ENCODE results near the gene DDB1. TPM values are rescaled to one million over a fixed set of nuclear protein-coding genes. Genes with fewer than 3 reads are reported as not detected.

DDB1 gene
- total RNA-seq = 252 and 335 TPM in 2 replicates

GRCh38 chr11:61332797-61333549, at the start of gene DDB1, which contains the start of gene TKFC:
DDB1 (minus strand) TSS chr11:61333105; CDS start chr11:61332968, 137 bp downstream.
TKFC (plus strand) TSS chr11:61333228; CDS start chr11:61334729, 1,501 bp downstream.
- peak within 1 kb of the TSS; percentile 89 for H3K4me3 ChIP-seq (ENCODE audit: low read depth, low read length)
- TF ChIP-seq CTCF (IDR thresholded peaks at IDR 0.05; ENCODE audit: insufficient read depth, low read depth, low read length) = no peak
- DNase-seq (ENCODE audit: low read depth) = peak; percentile 94

- no peak for DNase-seq (ENCODE audit: low read depth)
- TF ChIP-seq CTCF (IDR thresholded peaks at IDR 0.05; ENCODE audit: insufficient read depth, low read depth, low read length) = no peak
- no peak overlapping the region for H3K4me3 ChIP-seq (ENCODE audit: low read depth, low read length)
Measured at GRCh38 chr11:61380884-61381283, 48.0 kb upstream of the DDB1 start.

DNA sequence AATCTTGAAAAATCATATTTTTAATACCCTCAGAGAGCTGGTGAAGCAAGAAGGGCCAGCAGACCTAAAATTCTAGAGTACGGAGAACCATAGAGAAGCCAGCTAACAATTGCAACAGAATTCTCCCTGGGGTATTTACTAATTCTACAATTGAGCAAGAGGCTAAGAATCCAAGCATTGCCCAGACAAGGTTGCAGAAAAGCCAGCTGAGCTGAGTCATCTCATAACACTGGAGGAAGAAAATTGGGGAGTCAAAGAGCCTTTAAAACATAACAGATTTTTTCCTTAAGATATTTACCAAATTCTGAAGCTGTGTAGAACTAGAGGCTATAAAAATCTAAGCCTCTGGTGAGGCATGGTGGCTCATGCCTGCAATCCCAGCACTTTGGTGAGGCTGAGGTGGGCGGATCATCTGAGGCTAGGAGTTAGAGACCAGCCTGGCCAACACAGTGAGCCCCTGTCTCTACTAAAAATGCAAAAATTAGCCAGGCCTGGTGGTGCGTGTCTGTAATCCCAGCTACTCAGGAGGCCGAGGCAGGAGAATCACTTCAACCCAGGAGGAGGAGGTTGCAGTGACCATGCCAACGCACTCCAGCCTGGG, 45.9 kb upstream of the DDB1 start:
- peak; percentile 98 for DNase-seq (ENCODE audit: low read depth)
- TF ChIP-seq CTCF (IDR thresholded peaks at IDR 0.05; ENCODE audit: insufficient read depth, low read depth, low read length) = no peak
- no peak overlapping the region for H3K4me3 ChIP-seq (ENCODE audit: low read depth, low read length)

GRCh38 chr11:61377461-61378160, 44.7 kb upstream of the DDB1 start:
- peak; percentile 37 for DNase-seq (ENCODE audit: low read depth)
- H3K4me3 ChIP-seq (ENCODE audit: low read depth, low read length) = no peak overlapping the region
- no peak for TF ChIP-seq CTCF (IDR thresholded peaks at IDR 0.05; ENCODE audit: insufficient read depth, low read depth, low read length)

GRCh38 chr11:61375761-61376108, 42.8 kb upstream of the DDB1 start:
- no peak for TF ChIP-seq CTCF (IDR thresholded peaks at IDR 0.05; ENCODE audit: insufficient read depth, low read depth, low read length)
- H3K4me3 ChIP-seq (ENCODE audit: low read depth, low read length) = no peak overlapping the region
- no peak for DNase-seq (ENCODE audit: low read depth)

DNA sequence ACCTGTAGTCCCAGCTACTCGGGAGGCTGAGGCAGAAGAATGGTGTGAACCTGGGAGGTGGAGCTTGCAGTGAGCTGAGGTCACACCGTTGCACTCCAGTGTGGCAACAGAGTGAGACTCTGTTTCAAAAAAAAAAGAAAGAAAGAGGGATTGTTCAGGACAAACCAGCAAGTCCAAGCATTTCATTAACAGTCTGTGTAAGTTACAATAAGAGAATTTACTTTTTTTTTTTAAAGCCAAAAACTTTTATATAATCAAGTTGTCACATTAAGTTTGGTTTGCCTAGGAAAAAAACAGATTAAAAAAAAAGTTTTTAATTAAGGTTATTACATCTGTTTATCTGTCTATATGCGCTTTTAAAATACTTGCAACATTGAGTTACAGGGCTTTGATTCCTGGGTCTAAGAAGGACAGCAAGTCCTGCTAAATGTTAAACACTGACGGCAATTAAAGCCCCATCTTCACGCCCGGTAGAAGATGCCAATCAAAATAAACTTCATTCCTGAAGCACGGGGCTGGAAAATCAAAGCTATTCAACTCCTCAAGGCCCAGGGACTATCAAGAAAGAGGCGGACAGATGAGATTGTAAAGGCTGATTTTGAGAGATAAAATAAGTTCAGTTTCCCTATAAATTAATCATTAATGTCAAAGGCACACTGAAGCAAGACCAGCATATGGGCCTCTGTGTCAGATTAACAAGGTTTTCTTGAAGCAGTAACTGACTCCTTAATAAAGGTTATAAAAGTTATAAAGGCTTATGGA, 39.9 kb upstream of the DDB1 start:
- no peak for DNase-seq (ENCODE audit: low read depth)
- no peak for TF ChIP-seq CTCF (IDR thresholded peaks at IDR 0.05; ENCODE audit: insufficient read depth, low read depth, low read length)
- no peak overlapping the region for H3K4me3 ChIP-seq (ENCODE audit: low read depth, low read length)

Measured in fibroblast of villous mesenchyme (primary cell).